ENCODE measurements around the gene SNN. TPM values are rescaled to one million over a fixed set of nuclear protein-coding genes. Genes with fewer than 3 reads are reported as not detected.

SNN gene
- total and polyA plus RNA-seq, 9 donors = 8.0 to 40.3 (median 18.5) TPM

DNA sequence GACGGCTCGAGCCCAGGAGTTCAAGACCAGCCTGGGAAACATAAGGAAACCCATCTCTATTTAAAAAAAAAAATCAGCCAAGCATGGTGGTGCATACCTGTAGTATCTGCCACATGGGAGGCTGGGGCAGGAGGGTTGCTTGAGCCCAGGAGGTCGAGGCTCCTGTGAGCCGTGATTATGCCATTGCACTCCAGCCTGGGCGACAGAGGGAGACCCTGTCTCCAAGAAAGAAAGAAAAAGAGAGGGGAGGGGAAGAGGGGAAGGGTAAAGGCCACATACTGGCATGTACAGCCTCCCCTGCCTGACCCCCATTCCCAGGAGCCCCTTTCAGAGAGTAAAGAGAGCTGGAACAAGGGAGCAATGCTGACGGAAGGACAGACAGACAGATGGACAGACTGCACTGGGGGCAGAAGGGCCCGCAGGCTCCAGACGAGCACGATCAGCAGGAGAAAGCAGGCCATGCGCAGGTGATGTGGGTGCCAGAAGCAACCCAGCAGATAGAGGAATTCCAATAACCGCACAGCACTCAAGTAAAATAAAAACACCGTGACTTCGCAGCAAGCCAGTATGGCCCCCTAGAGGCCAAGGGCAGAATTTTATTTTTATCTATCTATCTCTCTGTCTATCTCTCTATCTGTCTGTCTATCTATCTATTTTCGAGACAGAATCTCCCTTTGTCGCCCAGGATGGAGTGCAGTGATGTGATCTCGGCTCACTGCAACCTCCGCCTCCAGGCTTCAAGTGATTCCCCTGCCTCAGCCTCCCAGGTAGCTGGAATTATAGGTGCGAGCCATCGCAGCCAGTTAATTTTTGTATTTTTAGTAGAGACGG lies 27.1 kb upstream of the SNN start:
- 39 to 44% (median 42%) methylated on average over 20 of the region's 20 CpGs for WGBS, 3 donors
- peak in 3 of 5 donors; percentile 46 to 52 (median 52) for DNase-seq
- intact Hi-C loops (cut with DNase I) = loop anchor here (2.0 to 10.0 kb wide), 6 partner anchors 54 to 244 kb away; partner anchors contain the start of gene LITAF (in 1 of the 4)

DNA sequence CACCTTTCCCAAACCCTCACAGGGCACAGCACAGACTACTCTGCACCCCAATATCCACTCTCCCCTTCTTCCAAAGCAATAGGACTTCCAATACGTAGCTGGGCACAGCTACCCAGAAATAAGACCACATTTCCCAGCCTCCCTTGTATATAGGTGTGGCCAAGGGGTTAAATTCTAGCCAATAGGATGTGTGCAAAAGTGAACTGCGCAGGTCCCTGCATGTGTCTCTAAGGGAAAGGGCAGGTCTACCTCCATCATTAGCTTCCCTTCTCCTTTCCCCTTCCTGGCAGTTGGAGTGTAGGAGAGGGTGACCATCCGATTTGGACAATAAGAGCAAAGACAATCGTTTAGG lies 25.5 kb upstream of the SNN start:
- WGBS, 3 donors = 48 to 61% (median 49%) methylated on average over 4 of the region's 4 CpGs
- no peak overlapping the region for H3K4me3 ChIP-seq
- H3K36me3 ChIP-seq = no peaks in the 10 kb centered on the region
- no peaks in the 10 kb centered on the region for H3K27me3 ChIP-seq
- intact Hi-C loops (cut with DNase I) = loop anchor here (5.0 to 10.0 kb wide), 5 partner anchors 55 to 245 kb away; partner anchors contain the start of gene LITAF (in 1 of the 4)
- H3K4me1 ChIP-seq (ENCODE audit: insufficient read depth) = peaks cover 9% of the 10 kb centered on the region
- DNase-seq = no peak
- no peaks in the 10 kb centered on the region for H3K9me3 ChIP-seq
- no peak overlapping the region for H3K27ac ChIP-seq
- TF ChIP-seq EP300 (IDR thresholded peaks at IDR 0.05) = no peak
- no peak for TF ChIP-seq POLR2A (IDR thresholded peaks at IDR 0.05)
- TF ChIP-seq, protein P1, sequence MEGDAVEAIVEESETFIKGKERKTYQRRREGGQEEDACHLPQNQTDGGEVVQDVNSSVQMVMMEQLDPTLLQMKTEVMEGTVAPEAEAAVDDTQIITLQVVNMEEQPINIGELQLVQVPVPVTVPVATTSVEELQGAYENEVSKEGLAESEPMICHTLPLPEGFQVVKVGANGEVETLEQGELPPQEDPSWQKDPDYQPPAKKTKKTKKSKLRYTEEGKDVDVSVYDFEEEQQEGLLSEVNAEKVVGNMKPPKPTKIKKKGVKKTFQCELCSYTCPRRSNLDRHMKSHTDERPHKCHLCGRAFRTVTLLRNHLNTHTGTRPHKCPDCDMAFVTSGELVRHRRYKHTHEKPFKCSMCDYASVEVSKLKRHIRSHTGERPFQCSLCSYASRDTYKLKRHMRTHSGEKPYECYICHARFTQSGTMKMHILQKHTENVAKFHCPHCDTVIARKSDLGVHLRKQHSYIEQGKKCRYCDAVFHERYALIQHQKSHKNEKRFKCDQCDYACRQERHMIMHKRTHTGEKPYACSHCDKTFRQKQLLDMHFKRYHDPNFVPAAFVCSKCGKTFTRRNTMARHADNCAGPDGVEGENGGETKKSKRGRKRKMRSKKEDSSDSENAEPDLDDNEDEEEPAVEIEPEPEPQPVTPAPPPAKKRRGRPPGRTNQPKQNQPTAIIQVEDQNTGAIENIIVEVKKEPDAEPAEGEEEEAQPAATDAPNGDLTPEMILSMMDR (IDR thresholded peaks at IDR 0.05) = no peak

More for the DNA sequence above, 27.1 kb upstream of the SNN start:
- Histone ChIP-seq H3K9me3 (no peaks in the 10 kb centered on the region), H3K27ac (peak overlapping the region; percentile 70 to 71), H3K4me1 (ENCODE audit: insufficient read depth) (peaks cover 9% of the 10 kb centered on the region), H3K4me3 (no peak overlapping the region), H3K36me3 (no peaks in the 10 kb centered on the region), H3K27me3 (no peaks in the 10 kb centered on the region)
- TF ChIP-seq, protein P1 (IDR thresholded peaks at IDR 0.05) = peak; percentile 75 to 84 (median 79)
- no peak for TF ChIP-seq EP300 (IDR thresholded peaks at IDR 0.05)

DNA sequence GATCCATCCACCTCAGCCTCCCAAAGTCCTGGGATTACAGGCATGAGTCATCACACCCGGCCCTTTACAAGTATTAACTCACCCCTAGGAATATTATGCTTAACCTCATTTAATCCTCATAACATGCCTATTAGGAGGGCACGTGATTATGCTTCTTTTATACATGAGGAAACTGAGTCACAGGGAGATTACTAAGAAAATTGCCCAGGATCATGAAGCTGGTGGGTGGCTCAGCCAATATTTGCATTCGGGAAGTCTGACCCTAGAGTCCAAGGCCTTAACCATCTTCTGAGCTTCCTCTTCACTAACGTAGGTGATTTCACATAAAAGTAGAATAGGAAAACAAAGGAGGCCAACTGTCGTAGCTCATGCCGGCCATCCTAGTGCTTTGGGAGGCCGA lies 19.0 kb upstream of the SNN start:
- H3K4me3 ChIP-seq = no peak overlapping the region
- no peak overlapping the region for H3K27ac ChIP-seq
- H3K36me3 ChIP-seq = no peaks in the 10 kb centered on the region
- no peaks in the 10 kb centered on the region for H3K4me1 ChIP-seq (ENCODE audit: insufficient read depth)
- H3K27me3 ChIP-seq = no peaks in the 10 kb centered on the region
- intact Hi-C loops (cut with DNase I) = loop anchor here in 3 of 4 donors (10.0 kb wide), 2 partner anchors 66 to 114 kb away; no protein-coding TSS in a partner anchor
- 70 to 78% (median 73%) methylated on average over 7 of the region's 7 CpGs for WGBS, 3 donors
- TF ChIP-seq POLR2A (IDR thresholded peaks at IDR 0.05) = no peak
- no peak for TF ChIP-seq EP300 (IDR thresholded peaks at IDR 0.05)
- TF ChIP-seq, protein P1 (IDR thresholded peaks at IDR 0.05) = no peak
- no peaks in the 10 kb centered on the region for H3K9me3 ChIP-seq
- no peak for DNase-seq

DNA sequence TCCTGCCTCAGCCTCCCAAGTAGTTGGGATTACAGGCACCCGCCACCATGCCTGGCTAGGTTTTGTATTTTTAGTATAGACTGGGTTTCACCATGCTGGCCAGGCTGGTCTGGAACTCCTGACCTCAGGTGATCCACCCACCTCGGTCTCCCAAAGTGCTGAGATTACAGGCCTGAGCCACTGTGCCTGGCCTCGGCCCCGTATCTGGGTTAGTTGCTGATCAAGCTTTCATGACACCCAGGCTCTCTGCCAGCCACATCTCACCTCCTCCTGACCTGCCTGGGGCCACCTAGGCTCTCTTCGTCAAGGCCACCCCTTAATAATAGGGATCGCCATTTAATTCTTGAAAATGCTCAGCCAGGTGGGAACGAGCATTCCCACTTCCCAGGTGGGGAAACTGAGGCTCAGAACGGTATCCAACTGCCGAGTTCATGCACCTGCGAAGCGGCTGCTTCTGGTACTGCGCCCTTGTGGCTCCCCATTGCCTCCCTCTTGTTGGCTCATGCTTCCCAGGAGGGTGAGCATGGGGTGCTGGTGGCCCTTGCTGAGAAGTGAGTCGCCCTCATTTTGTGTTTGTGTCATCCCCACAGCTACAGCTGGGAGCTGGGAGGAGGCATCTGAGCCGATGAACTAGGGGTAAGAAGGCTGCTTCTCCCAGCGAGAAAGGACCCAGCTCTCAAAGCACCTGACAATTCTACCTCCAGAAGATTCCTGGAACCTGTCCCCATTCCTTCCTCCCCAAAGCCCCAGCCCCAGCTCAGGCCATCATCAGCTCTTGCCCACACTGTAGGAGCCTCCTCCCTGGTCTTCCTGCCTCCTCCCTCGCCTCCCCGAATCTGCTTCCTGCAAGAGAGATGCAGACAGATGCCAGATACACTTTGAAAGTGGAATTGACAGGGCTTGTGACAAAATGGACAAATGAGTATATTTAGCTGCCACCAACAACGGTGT lies 17.3 kb upstream of the SNN start:
- Histone ChIP-seq H3K4me1 (ENCODE audit: insufficient read depth) (no peaks in the 10 kb centered on the region), H3K27me3 (no peaks in the 10 kb centered on the region), H3K27ac (no peak overlapping the region), H3K9me3 (no peaks in the 10 kb centered on the region), H3K36me3 (no peaks in the 10 kb centered on the region), H3K4me3 (no peak overlapping the region)
- intact Hi-C loops (cut with DNase I) = no loop called here
- DNase-seq = no peak
- 76 to 87% (median 78%) methylated on average over 18 of the region's 18 CpGs for WGBS, 3 donors
- no peak for TF ChIP-seq EP300 (IDR thresholded peaks at IDR 0.05)
- TF ChIP-seq, protein P1 (IDR thresholded peaks at IDR 0.05) = no peak
- TF ChIP-seq POLR2A (IDR thresholded peaks at IDR 0.05) = no peak

Data from ovary (tissue), 9 donors.